Nephron (organoid): ENCODE measurements around the gene SLC8A1.
A peak's percentile ranks its signal among the peaks of the same experiment; 100 is the strongest.

Experiments
- H3K27ac Mint-ChIP-seq, 3 experiments: 2 replicates each; pipeline ENCODE4 v1.8.0; 2020; ENCODE audit warnings: mixed read lengths in 3 of 3, mild to moderate bottlenecking in 2 of 3, moderate library complexity in 1 of 3
- H3K27me3 Mint-ChIP-seq: 2 replicates; pipeline ENCODE4 v1.8.0; 2021; ENCODE audit warnings: low read depth, mild to moderate bottlenecking, moderate library complexity, mixed read lengths
- H3K36me3 Mint-ChIP-seq: 2 replicates; pipeline ENCODE4 v1.8.0; 2020; ENCODE audit warnings: low read depth, mixed read lengths
- H3K4me1 Mint-ChIP-seq: 2 replicates; pipeline ENCODE4 v1.8.0; 2020; ENCODE audit warnings: mixed read lengths
- H3K4me3 Mint-ChIP-seq, 3 experiments: 2 replicates each; pipeline ENCODE4 v1.8.0; 2020; ENCODE audit warnings: mild to moderate bottlenecking in 3 of 3, mixed read lengths in 3 of 3, moderate library complexity in 2 of 3
- H3K9me3 Mint-ChIP-seq: 2 replicates; pipeline ENCODE4 v1.8.0; 2020; ENCODE audit warnings: mixed read lengths
- CTCF ChIP-seq, 3 experiments: fragments of 200-600 bp; sonication (generic); IDR thresholded peaks; one replicate each; pipeline ENCODE4 v1.5.0; 2021; ENCODE audit warnings: antibody characterized with exemption in 3 of 3; ENCODE audit not compliant: unreplicated experiment in 3 of 3

The SLC8A1 gene

DNA sequence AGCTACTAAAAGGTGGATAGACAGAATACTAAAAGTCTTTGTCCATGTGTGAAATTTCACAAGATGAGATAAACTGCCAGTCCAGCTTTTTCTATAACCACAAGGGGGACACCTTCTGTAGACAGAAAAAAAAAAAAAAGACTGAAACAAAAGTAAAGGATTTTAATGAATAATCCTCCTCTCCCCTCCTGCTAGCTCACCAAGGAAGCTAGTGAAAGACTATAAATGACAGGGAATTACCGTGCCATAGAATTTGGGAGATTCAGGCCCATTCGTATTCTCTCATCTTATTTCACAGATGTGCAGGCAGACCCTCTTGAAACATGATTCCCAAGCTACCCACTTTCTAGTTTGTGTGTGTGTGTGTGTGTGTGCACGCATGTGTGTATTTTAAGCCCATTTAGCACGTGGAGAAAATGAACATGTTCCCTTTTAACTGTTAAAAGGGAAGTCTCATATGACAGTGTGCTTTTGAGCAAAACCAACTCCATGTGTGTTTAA, 36.3 kb upstream of the SLC8A1 start:
- H3K9me3 Mint-ChIP-seq: peaks cover 2% of the 10 kb centered on the region
- H3K27ac Mint-ChIP-seq: peak overlapping the region; percentile 61 to 82 (median 62)
- no peaks in the 10 kb centered on the region for H3K27me3 Mint-ChIP-seq
- TF ChIP-seq CTCF (IDR thresholded peaks at IDR 0.05; ENCODE audit: unreplicated experiment in 3 of 3): peak; percentile 52 to 66 (median 56)
- no peak overlapping the region for H3K4me3 Mint-ChIP-seq
- no peaks in the 10 kb centered on the region for H3K36me3 Mint-ChIP-seq
- H3K4me1 Mint-ChIP-seq: peaks cover 21% of the 10 kb centered on the region

DNA sequence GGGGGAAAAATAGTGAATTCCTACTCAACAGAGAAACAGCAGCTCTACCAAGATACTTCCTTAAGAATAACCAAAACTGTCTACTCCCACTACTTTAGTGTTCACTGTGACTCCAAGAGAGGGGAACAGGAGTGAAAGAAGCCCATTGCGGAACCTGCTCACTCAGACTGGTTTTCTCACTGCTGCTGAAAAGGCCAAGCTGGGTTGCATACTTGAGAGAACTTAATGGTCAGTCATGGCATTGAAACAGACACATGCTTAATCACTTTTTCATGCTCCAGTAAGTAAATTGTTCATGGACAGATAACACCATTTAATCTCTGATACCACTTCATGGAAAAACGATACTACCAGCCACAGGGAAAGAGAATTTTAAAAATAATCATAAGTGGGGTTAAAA, 35.7 kb upstream of the SLC8A1 start:
- Mint-ChIP-seq H3K27ac (peak overlapping the region; percentile 61 to 82 (median 62)), H3K9me3 (peaks cover 2% of the 10 kb centered on the region), H3K4me3 (no peak overlapping the region), H3K36me3 (no peaks in the 10 kb centered on the region), H3K27me3 (no peaks in the 10 kb centered on the region), H3K4me1 (peaks cover 21% of the 10 kb centered on the region)
- TF ChIP-seq CTCF (IDR thresholded peaks at IDR 0.05; ENCODE audit: unreplicated experiment in 3 of 3): no peak

DNA sequence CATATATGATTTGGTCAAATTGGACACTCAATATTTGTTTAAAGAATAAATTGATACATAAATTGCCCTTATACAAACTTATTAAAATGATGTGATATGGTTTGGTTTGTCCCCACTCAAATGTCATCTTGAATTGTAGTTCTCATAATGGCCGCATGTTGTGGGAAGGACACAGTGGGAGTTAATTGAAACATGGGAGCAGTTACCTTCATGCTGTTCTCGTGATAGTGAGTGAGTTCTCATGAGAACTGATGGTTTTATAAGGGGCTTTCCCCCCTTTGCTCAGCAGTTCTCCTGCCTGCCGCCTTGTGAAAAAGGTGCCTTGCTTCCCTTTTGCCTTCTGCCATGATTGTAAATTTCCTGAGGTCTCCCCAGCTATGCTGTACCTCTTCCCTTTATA, 34.0 kb upstream of the SLC8A1 start:
- Mint-ChIP-seq H3K27me3 (peaks cover 3% of the 10 kb centered on the region), H3K4me1 (peaks cover 21% of the 10 kb centered on the region), H3K4me3 (no peak overlapping the region), H3K36me3 (no peaks in the 10 kb centered on the region), H3K9me3 (peaks cover 2% of the 10 kb centered on the region), H3K27ac (no peak overlapping the region)
- no peak for TF ChIP-seq CTCF (IDR thresholded peaks at IDR 0.05; ENCODE audit: unreplicated experiment in 3 of 3)

DNA sequence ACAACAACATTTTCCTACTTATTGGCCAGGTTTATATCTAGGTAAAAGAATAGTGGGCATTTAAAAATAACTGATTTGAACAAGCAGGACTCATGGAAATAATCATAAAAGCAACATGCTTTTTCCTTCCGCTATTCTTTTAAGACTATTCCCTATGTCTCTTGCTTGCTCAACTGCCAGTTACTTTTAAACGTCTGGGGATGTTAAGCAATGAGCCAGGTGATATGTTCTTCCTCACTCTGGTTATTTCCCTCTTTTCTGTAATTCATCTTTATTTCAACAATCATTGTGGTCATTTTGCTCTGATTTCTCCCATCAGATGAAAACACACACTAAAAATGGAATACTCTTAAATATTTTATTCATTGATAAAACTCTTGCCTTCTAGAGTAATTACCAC, 33.4 kb upstream of the SLC8A1 start:
- no peak overlapping the region for H3K27ac Mint-ChIP-seq
- H3K27me3 Mint-ChIP-seq: peaks cover 3% of the 10 kb centered on the region
- H3K36me3 Mint-ChIP-seq: no peaks in the 10 kb centered on the region
- TF ChIP-seq CTCF (IDR thresholded peaks at IDR 0.05; ENCODE audit: unreplicated experiment in 3 of 3): no peak
- H3K9me3 Mint-ChIP-seq: peaks cover 2% of the 10 kb centered on the region
- no peak overlapping the region for H3K4me3 Mint-ChIP-seq
- H3K4me1 Mint-ChIP-seq: peaks cover 21% of the 10 kb centered on the region

GRCh38 chr2:40483549-40484243, 31.8 kb upstream of the SLC8A1 start:
- Mint-ChIP-seq H3K36me3 (no peaks in the 10 kb centered on the region), H3K9me3 (peaks cover 2% of the 10 kb centered on the region), H3K4me1 (peaks cover 14% of the 10 kb centered on the region), H3K4me3 (no peak overlapping the region), H3K27me3 (peaks cover 3% of the 10 kb centered on the region), H3K27ac (no peak overlapping the region)
- TF ChIP-seq CTCF (IDR thresholded peaks at IDR 0.05; ENCODE audit: unreplicated experiment in 3 of 3): no peak

DNA sequence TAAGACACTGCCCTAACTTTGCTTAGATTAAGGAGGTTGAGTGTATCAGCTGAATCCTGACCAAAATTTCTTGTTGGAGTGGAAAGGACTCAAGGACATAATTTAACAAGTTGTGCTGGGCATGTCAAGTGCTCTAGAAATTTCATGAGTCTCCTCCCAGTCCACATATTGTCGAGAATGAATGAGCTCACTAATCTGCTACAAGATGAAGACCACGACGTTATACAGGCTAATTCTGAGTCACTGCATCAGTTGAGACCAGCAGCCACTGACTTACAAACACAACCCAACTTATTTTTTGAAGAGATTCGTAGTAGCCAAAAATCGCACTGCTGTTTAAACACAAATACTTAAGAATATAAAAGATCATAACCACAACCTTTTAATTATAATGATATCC, 28.7 kb upstream of the SLC8A1 start:
- no peak for TF ChIP-seq CTCF (IDR thresholded peaks at IDR 0.05; ENCODE audit: unreplicated experiment in 3 of 3)
- no peaks in the 10 kb centered on the region for H3K4me1 Mint-ChIP-seq
- H3K27me3 Mint-ChIP-seq: peaks cover 7% of the 10 kb centered on the region
- H3K9me3 Mint-ChIP-seq: peaks cover 2% of the 10 kb centered on the region
- no peak overlapping the region for H3K4me3 Mint-ChIP-seq
- no peaks in the 10 kb centered on the region for H3K36me3 Mint-ChIP-seq
- no peak overlapping the region for H3K27ac Mint-ChIP-seq
